Measurements from ENCODE around the gene PRPSAP1. TPM values are rescaled to one million over a fixed set of nuclear protein-coding genes. Genes with fewer than 3 reads are reported as not detected.
"Not testable (repeated sequence)": the region's sequence is repeated elsewhere in the genome, so short reads cannot be mapped to it uniquely, and the experiment has no call there.

PRPSAP1 gene
- total and polyA plus RNA-seq, 12 donors = 26.0 to 79.3 (median 43.1) TPM

DNA sequence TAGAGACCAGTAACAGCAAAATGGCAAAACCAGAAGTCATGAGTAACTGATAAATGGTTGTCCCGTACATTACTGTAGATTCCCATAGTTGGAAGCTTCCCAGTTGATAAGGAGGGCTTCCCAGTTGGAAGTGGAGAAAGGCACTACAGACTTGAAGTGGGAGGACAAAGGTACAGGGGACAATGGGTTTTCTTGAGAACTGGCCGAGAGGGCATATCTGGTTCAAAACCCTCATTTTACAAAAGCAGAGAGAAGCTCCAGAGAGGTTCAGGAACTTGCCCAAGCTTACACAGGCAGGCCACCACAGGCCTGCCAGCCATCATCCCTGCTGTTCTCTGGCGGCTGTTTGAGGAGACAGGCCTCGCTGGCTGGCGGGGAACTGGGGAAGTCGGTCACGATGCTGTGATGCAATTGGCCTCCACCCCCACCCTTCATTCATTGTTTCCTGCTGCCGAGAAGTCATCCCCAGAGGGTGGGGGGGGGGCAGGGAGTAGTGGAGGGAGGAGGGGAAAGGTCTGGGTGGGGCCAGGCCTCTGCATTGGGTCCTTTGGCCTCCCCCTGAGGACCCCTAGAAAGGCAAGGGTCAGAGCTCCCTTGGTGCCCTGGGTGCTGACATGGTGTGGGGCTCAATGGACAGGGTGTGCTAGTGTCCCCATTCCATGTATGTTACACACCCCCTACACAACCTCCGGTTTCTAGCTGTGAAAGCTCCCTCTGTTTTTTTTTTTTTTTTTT lies 85.5 kb downstream of the PRPSAP1 start:
- Histone ChIP-seq H3K4me3 (no peak overlapping the region), H3K4me1 (replicated peaks in 1 of 2) (peaks cover 16 to 55% of the 10 kb centered on the region in 2 donors), H3K27me3 (no peaks in the 10 kb centered on the region), H3K36me3 (replicated peaks in 1 of 2) (peaks cover 0 to 5% of the 10 kb centered on the region in 2 donors), H3K27ac (peak overlapping the region in 3 of 5 donors; percentile 8 to 84 (median 36)), H3K9me3 (replicated peaks in 1 of 3) (no peaks in the 10 kb centered on the region)
- peak in 6 of 7 donors; percentile 60 to 82 (median 72) for DNase-seq
- TF ChIP-seq POLR2A (IDR thresholded peaks at IDR 0.05) = no peak
- TF ChIP-seq, protein P1, sequence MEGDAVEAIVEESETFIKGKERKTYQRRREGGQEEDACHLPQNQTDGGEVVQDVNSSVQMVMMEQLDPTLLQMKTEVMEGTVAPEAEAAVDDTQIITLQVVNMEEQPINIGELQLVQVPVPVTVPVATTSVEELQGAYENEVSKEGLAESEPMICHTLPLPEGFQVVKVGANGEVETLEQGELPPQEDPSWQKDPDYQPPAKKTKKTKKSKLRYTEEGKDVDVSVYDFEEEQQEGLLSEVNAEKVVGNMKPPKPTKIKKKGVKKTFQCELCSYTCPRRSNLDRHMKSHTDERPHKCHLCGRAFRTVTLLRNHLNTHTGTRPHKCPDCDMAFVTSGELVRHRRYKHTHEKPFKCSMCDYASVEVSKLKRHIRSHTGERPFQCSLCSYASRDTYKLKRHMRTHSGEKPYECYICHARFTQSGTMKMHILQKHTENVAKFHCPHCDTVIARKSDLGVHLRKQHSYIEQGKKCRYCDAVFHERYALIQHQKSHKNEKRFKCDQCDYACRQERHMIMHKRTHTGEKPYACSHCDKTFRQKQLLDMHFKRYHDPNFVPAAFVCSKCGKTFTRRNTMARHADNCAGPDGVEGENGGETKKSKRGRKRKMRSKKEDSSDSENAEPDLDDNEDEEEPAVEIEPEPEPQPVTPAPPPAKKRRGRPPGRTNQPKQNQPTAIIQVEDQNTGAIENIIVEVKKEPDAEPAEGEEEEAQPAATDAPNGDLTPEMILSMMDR (IDR thresholded peaks at IDR 0.05) = no peak
- intact Hi-C loops (cut with DNase I) = no loop called here
- 41 to 71% (median 51%) methylated on average over 4 to 9 of the region's 9 CpGs for WGBS, 4 donors

DNA sequence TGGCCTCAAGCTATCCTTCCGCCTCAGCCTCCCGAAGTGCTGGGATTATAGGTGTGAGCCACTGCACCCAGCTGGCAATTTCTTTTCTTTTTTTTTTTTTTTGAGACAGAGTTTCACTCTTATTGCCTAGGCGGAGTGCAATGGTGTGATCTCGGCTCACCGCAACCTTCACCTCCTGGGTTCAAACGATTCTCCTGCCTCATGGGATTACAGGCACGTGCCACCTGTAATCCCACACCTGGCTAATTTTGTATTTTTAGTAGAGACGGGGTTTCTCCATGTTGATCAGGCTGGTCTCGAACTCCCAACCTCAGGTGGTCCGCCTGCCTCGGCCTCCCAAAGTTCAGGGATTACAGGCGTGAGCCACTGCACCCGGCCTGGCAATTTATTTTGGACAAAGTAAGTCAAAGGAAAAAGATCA lies 86.1 kb downstream of the PRPSAP1 start:
- H3K9me3 ChIP-seq (replicated peaks in 1 of 3); DNase-seq; H3K27me3 ChIP-seq; intact Hi-C loops (cut with DNase I); H3K4me3 ChIP-seq; H3K36me3 ChIP-seq (replicated peaks in 1 of 2): not testable (repeated sequence)
- Histone ChIP-seq H3K4me1 (replicated peaks in 1 of 2) (peaks cover 16 to 54% of the 10 kb centered on the region in 2 donors), H3K27ac (peak overlapping the region in 3 of 5 donors; percentile 8 to 84 (median 36))
- WGBS, 4 donors = 89 to 90% (median 90%) methylated on average over 13 of the region's 13 CpGs

DNA sequence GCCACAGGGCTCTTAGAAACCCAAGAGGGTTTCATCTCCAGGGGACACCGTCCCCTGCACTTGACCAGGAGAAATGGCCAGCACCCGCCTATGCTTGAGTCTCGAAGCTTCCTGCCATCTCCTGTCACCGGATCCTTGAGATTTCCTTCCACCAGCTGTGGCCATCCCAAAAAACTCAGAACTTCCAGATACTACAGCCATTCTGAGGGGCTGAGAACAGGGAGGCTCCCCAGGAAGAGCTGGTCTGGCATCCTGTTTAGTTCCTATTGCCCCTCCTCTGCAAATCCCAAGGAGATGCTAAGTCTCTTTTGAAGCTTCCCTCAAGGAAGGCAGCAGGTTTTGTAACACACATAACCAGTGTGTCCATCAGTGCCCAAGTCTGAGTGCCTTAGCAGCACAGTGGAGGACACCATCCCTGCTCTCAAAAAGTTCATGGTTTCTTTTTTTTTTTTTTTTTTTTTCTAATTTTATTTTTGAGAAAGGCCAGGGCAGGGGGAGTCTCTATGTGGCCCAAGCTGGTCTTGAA lies 86.6 kb downstream of the PRPSAP1 start:
- intact Hi-C loops (cut with DNase I) = no loop called here
- Histone ChIP-seq H3K36me3 (replicated peaks in 1 of 2) (peaks cover 0 to 5% of the 10 kb centered on the region in 2 donors), H3K9me3 (replicated peaks in 1 of 3) (no peaks in the 10 kb centered on the region), H3K4me1 (replicated peaks in 1 of 2) (peaks cover 16 to 49% of the 10 kb centered on the region in 2 donors), H3K27me3 (no peaks in the 10 kb centered on the region), H3K4me3 (peak overlapping the region in 1 of 4 donors; percentile 94), H3K27ac (peak overlapping the region in 3 of 5 donors; percentile 15 to 96 (median 84))
- no peak for DNase-seq
- WGBS, 4 donors = 62 to 82% (median 76%) methylated on average over 4 of the region's 4 CpGs
- TF ChIP-seq, protein P1 (IDR thresholded peaks at IDR 0.05) = no peak
- no peak for TF ChIP-seq POLR2A (IDR thresholded peaks at IDR 0.05)

DNA sequence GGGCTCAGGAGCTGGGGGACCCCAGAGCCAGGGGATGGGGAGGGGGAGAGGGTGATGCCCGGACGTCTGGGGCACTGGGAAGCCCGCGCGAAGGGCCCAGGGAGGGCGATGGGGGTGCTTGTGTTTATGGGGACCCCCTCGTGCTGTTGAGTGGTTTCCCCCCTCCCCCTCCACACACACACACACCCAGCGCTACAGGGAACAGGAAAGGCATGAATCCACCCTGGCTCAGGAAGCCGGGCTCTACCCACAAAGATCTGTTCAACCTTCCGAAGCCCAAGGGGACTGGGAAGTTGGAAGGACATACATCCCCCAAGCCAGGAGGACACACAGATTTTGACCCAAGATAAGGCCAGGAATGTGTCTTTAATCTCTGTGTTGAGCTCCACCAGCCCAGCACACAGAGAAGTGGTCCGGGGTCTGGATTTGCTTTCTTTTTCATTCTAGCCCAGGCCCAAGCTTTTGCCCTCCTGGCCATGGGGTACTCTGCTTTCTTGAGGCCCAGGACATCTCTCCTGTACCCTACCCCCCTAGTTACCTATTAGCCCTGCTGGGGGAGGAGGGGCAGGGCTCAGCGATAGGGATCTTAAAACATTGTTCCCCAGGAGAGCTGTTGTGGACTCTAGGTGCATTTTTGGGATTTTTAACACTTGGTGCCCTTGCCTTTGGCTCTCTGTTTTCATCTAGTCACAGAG lies 87.3 kb downstream of the PRPSAP1 start:
- H3K27ac ChIP-seq = peak overlapping the region in 4 of 5 donors; percentile 52 to 96 (median 78)
- peak overlapping the region; percentile 44 to 94 (median 76) for H3K4me3 ChIP-seq
- peaks cover 0 to 5% of the 10 kb centered on the region in 2 donors for H3K36me3 ChIP-seq (replicated peaks in 1 of 2)
- peaks cover 10 to 42% of the 10 kb centered on the region in 2 donors for H3K4me1 ChIP-seq (replicated peaks in 1 of 2)
- TF ChIP-seq, protein P1 (IDR thresholded peaks at IDR 0.05) = no peak
- TF ChIP-seq POLR2A (IDR thresholded peaks at IDR 0.05) = no peak
- H3K27me3 ChIP-seq = no peaks in the 10 kb centered on the region
- DNase-seq = peak in 1 of 7 donors; percentile 24
- intact Hi-C loops (cut with DNase I) = no loop called here
- no peaks in the 10 kb centered on the region for H3K9me3 ChIP-seq (replicated peaks in 1 of 3)
- 5 to 18% (median 8%) methylated on average over 4 to 12 of the region's 12 CpGs for WGBS, 4 donors

Measured in adrenal gland (tissue), 12 donors.